NCI-H146 (cell line): ENCODE data around the gene PLPPR1.
"Not testable (repeated sequence)": the region's sequence is repeated elsewhere in the genome, so short reads cannot be mapped to it uniquely, and the experiment has no call there.

Experiments
- DNase-seq: peaks from one replicate; lab custom pipeline; 2025; lab: John Stamatoyannopoulos, UW

Gene PLPPR1

DNA sequence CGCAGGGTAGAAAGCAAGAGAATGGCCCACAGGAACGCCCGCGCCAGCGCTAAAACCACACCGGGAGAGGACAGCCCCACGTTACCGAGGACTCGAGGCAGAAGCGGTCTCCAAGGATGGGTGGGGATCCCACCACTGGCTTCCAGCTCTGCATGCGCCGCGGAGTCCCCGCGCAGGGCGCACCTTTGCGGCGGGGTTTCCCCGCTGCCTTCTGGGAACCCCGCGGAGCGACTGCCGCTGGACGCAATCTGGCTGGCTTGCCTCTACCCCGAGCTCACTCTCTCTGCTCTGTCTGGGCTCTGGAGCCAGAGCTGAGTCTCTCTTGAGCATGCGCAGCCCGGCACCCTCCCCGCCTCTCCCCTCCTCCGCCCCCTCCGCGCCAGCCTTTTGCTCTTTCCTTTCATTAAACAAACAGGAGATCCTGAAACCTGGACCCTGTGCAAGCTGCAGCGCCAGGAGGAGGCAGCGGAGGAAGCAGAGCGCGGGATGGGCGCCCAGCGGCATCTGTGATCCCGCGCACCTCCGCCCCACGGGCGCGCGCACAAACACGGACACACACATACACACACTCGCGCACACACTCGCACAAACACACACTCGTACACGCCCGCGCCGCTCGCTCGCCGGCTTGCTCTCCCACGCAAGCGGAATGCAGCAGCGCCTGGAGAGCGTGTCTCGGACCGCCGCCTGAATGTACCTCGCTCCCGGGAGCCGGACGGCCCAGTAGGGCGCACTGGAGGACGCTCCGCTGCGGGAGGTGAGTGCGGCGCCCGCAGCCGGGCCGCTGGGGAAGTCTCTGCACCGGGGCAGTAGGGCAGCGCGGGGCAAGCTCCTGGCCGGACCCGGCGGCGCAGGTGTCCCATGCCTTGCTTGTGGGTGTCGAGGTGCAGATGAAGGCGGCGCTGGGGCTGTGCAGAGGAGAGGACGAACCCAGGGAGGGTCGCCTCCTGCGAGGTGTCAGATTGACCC is at the start of gene PLPPR1:
Gene PLPPR1 (plus strand): TSS at position 382 of the 969 bp plus-strand sequence.
- DNase-seq: peak; percentile 88

DNA sequence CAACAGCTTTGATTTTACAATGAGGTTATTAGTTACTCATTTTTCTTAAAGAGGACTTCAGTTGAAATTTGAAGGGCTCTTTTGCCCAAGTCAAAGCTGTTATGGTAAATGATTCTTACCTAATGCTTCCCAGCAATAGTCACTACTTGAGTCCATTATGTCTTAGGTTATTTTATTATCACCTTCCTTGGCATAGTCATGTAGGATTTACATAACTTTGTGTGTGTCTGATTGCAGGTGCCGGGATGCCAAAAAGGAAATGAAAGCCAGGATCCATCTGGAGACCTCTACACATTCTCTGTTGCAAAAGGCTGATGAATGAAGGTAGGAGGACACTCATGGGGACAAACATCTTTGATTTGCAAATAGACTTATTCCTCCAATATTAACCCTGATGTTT is 38.8 kb upstream of the PLPPR1 start:
- no peak for DNase-seq

DNA sequence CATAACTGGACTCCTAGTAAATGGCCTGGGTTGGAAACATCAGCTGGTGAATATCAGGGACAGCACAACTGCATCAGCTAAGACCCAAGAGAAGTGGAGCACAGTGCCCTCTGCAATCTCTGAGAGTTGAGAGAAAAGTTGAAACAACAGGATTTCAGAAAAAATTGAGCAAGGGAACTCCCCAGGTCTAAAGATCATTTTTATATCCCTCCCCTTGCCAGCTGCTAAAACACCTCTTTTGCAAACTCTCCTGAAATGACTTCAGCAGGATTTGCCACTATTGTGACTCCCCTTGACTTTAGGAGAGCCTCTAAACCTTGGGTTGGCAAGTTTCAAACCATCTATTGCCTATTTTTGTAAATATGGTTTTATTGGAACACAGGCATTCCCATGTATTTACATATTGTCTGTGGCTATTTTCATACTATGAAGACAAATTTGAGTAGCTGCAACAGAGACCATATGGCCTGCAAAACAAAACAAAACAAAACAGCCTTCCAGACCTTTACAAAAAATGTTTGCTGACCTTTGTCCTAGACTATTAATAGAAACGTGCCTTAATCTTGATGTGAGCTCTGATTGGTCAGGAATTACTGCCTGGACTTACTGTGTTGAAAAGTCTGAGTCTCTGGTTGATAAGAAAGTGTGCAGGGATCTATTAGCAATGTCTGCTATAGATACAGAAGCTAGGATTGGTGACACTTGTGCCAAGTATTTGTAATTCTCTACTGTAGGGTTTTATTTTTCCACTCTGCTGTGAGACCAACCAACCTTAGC is 37.7 kb upstream of the PLPPR1 start:
- DNase-seq: no peak

DNA sequence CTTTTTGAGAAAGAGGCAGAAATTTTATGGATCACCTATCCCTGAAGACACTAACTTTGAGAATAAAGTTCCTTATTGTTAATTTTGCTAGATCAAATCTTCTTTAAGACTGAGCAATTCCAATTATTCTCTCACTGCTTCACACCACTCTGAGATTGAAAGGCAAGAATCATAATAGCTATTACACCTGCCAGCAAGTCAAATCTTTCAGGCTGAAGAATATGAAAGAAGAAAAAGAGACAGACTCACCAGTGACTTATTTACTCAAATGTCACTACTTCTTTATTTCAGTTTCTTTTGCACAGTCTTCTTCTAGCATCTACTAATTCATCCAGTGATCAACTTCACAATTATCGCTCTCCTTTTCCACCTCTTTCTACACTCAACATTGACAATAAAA is 35.9 kb upstream of the PLPPR1 start:
- DNase-seq: no peak

DNA sequence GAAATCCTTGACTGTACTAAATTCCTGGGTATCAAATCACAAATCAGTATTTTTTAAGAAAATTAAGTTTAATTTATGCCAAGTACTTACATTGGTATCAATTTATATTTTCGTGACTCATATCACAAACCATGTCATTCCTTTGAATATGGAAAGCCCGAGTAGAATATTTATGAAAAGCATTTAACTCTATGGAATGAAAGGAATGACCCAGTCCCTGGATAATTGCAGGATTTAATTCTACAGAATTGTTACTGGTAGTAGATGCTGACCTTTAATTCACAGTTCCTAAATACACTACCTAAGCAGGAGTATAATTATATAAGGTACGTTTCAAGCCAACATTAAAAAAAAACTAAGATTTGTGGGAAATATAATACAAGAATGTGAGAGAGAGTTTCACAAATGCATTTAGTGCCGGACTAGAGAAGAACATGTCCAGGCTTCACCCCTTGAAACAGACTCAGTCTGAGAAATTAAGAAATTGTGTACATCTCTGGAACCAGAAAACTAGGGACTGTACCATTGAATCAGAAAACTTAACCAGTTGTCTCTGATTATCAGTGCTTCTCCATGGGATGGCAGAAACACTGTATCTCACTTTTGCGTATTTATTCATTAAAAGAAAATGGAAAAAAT is 28.5 kb upstream of the PLPPR1 start:
- no peak for DNase-seq

DNA sequence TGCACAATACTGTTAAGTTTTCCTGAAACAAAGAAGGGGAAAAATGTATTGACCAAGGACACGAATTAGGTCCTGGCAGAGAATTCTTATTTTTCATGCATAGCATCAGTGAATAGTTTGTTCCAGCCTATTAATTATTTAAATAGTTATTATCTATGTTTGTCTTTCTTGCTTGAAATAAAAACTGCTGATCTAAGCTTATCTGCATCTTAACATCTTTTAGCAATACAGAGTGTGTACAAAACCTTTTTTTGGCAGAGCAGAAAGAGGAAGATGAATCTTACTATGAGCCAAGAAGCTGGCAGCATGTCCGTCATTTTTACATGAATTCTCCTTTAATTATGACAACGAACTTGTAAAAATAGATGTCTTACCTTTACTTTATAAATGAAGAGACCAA is 23.3 kb upstream of the PLPPR1 start:
- DNase-seq: no peak

DNA sequence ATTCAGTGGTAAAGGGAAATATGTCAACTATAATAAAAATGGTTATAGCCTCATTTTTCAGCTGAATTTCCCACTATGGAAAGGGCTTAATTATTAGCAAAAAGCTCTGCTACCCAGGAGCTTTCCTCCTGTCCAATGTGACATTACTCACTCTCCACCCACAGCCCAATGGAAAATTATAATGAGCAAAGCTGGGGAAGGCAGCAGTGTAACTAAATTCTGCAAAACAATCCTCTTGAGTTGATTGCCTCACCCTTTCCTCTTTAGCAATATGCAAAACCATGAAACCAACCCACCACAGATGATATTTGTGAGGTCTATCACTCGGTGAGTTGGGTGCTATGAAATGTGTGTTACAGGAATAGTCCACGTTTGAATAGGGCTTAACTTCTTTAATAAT is 14.0 kb upstream of the PLPPR1 start:
- DNase-seq: no peak

DNA sequence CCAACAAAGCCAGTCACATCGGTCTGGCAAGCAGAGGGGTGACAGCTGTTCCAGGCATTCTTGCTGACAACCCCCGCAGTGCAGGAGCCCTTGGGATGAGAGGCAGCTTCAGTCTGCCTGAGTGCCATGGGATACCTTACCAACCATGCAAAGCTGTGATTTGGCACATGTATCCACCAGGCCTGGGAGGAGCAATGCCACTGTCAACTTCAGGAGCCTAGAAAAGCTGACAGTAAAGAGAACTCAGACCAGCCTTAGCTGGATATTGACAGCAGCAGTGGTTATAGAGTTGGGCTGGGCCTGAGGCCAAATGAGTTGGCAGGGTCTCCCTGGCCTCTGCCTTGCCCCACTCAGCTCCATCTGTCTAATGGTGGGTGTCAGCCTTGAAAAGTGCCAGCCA is 10.1 kb upstream of the PLPPR1 start:
- DNase-seq: no peak

DNA sequence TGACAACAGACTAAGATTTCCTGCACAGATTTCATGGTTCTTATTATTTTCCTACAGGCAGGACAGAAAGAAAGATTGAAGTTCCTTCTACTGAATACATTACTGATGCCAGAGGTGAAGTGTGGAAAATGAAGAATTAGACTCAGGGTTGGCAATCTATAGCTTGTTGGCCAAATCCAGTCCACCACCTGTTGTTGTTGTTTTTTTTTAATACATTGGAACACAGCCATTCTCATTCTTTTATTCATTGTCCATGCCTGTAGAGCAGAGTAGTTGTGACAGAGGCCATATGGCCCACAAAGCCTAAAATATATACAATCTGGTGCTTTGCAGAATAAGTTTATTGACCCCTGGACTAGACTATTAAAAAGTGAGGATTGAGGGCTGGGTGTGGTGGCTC is 5.8 kb upstream of the PLPPR1 start:
- no peak for DNase-seq

DNA sequence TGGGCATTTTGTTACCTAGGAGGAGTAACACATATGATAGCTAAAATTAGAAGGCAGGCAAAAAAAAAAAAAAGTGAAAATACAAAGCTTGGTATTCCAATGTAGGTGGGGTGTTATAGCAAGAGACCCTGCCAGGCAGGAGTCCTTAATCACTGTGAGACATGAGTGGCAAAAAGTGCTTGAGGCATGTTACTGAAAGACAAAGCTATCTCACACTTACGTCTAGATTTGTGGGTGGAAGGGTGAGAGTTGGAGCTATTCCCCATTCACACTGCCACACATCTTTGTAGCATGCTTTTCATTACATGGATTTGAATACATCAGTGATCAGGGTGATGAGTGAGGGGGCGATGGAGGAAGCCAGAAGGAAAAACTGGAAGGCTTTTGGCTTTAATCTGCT is 2.6 kb upstream of the PLPPR1 start:
- no peak for DNase-seq

DNA sequence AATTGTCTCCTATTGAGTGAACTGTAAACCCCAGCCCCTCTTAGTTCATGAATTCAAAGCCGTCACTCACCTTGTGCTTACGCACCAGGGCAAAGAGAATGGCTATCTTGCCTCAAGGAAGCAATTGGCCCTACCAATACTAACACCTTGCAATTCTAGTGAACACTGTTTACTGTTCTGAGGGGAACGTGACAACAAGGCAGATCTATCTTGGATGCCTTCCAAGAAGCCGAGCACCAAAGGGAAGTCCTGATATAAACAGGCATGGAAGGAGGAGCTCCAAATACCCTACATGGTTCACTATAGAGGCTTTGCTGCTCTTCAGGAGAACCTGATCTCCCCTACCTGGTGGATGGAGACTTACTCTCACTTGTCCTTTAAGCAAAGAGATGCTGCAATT is 1.7 kb upstream of the PLPPR1 start:
- peak; percentile 53 for DNase-seq

DNA sequence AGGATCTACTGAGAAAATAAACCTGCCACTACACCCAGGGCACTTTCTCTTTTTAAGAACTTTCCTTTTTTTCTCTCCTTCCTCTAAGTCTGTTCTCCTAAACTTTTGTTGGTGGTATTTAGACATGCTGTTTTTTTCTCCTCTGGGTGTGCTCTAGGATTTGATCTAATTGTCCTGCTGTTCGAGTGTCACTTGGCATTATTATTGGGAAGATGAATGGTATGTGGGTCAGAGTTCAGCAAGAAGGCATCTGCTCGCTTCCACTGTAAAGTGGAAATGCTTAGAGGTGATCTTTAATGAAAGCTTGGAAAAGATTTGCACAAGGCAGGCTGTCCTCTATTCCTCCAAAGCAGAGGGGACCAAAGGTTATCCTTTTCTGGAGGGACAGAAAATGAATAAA is 1.3 kb upstream of the PLPPR1 start:
- peak; percentile 43 for DNase-seq

DNA sequence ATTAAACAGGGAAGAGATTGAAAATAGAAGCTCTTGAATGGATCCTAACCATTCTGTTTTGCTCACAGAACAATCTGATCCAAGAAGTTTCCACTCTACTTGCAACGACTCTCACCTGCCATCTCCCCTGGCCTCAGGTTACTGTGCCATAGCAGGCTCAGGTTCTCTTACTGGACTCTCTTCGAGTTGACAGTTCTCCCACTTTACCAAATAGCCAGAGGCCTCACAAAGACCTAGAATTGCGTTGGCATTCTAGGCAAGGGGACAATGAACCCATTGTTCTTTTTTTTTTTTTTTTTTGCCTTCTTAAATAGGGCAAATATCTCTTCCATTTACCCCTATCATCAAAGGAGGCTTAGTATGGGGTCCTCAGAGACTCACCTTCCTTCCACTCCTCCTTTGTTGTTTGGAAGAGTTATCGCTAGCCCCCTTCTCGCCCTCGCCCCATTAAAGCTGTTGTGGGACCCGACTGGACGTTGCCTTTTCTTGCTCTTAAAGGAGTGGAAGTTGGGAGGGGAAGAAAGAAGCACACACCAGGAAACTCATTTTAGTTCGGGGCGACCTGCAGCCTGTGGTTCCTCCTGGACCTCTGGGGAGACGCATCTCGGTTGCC is 688 bp upstream of the PLPPR1 start:
- DNase-seq: peak; percentile 19

DNA sequence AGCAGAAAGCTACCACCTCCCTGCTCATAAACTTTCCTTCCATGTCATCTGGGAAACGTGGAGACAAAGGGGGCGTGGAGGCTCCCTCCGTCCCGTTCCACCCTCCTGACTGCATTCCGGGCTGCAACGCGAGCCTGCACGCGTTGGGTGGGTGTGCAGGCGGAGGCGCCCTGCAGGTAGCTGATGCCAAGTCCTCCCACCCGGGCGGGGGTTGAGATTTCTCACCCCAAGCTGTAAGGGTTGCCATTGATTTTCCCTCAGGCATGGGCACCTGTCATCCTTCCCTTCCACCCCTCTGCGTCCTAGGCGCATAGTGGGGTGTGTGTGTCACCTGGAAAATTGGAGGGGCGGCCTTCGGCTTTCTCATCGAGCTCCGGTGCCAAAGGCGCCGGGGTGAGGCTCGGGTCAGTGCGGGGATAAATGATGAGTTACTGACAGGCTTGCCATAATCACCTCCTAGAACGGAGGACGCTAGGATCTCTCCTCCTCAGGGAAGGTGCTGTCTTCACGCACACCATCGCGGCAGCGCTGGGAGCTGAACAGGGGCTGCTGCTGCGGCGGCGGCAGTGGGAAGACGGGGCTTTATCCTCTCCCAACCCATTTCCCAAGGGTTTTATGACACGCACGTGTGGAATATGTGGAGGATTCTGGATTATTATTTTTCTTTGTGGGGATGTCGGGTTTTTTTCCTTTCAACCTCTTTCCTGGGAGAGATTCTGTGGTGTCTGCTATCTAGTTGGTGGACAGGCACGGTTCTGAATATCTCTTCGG is 973 bp downstream of the PLPPR1 start:
- peak; percentile 19 for DNase-seq

DNA sequence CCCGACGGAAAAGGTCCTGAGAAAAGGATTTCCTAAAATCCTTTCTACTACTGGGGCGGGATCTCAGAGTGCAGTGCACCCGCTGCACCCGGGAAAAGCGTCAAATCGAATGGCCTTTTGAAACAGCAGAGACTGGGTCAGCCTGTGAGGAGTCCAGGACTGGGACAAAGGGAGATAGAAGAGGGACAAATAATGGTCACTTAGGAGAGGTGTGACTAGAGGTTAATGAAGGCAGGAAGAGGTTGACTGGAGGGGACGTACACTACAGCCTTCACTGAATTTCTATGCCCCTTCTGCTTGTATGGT is 1.5 kb downstream of the PLPPR1 start:
- DNase-seq: peak; percentile 12

DNA sequence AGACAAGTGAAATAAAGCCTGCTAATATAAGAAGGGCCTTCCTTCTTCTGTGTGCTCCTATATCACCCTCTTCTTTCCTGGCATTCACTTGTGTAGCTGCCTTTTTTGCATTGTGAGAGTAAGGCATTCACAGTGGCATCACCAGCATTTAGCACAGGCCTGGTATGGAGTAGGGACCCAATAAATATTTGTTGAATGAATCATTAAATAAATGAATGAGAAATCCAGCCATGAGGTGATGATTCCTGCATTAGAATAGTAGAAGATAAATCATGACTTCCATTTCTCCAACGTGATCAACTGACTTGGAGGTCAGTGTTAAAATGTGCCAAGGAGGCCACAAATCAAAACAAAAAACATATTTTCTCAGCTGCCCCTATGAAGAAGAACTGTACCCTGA is 3.9 kb downstream of the PLPPR1 start:
- DNase-seq: no peak

DNA sequence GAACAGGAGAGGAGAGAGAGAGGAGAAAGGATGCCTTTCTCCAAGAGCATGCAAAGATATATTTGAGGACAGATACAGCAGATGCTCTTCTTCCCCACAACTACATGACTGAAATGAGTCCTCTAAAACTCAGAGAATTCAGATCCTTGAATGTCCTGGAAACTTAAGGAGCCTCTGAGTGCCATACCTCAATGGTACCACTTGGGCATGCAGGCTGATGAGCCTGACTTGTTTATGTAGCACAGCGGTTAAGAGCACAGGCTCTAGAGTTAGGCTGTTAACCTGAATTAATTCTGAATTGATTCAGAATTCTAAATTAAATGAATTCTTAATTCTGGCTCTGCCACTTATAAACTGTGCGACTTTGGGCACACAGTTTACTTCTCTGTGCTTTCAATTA is 5.7 kb downstream of the PLPPR1 start:
- no peak for DNase-seq

DNA sequence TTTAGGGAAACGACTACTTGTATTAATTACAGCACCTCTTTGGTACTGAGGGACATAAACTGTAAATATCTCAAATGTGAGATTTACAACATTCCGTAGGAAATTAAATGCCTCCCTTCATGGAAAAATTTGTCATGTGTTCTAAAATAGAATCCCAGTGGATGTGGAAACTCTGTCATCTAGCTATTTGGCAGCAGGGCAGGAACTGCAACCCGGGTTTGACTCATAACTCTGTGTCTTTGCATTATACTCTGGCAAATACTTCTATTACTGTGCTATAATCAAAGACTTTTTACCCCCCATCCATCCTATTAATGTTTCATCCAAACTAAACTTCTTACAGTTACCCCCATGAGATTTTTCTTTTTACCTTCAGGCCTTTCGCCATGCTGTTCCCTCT is 6.6 kb downstream of the PLPPR1 start:
- no peak for DNase-seq

DNA sequence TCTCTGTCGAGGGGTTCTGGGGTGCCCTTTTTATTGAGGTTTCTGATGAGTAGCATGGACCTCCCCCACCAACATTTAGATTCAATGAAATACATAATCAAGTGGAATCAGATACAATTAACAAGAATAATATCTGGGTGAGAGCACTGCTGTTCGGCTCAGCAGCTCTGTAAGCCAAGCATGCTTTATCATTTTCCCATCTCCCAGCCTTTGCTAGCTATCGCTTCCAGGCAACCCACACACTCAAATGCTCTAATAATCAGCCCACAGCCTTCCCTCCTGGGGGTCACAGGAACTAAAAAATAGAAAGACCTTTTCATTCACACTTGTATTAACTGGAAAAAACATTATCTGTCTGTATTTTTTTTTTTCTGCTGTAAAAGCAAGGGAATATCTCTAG is 8.9 kb downstream of the PLPPR1 start:
- DNase-seq: no peak

DNA sequence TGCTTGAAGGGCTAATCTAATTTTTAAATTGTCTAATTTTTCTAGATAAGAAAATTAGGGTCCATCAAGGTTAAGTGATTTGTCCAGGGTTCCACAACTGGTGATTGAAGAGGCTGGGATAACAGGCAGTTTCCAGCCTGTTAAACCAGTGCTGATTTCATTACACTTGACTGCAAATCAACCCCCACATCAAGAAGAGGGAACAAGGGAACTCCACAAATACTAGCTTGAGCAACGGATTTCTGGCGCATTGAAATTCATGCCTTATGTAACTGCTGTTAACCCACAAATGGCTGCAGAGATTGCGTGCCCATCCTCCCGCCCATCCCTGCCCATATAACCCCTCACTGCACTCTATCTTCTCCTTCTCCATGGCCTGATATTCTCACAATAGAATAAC is 10.0 kb downstream of the PLPPR1 start:
- no peak for DNase-seq

DNA sequence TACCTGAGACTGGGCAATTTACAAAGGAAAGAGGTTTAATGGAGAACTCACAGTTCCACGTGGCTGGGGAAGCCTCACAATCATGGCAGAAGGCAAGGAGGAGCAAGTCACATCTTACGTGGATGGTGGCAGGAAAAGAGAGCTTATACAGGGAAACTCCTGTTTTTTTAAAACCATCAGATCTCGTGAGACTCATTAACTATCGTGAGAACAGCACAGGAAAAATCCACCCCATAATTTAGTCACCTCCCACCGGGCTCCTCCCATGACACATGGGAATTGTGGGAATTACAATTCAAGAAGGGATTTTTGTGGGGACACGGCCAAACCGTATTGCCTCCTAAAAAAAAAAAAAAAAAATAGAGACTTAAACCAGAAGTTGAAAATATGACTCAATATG is 11.1 kb downstream of the PLPPR1 start:
- not testable (repeated sequence) for DNase-seq
